ENCODE results near the gene SLC25A19.

GRCh38 chr17:75289115-75289831 is at the start of gene SLC25A19:
- no peak for TF ChIP-seq POLR2A (IDR thresholded peaks at IDR 0.05)
- TF ChIP-seq CTCF (IDR thresholded peaks at IDR 0.05), result peak in 1 of 3 donors; percentile 25

Measured in lower leg skin (tissue), 3 donors.